Right lobe of liver (tissue), 6 donors: ENCODE measurements around the gene SLC10A7. TPM values are rescaled to one million over a fixed set of nuclear protein-coding genes. Genes with fewer than 3 reads are reported as not detected.

Experiments used
- ATAC-seq, 4 donors: fragments of 200-7000 bp; cut with Tn5 transposase; one replicate each; pipeline ENCODE4 v1.9.1; 2020; ENCODE audit warnings: mild to moderate bottlenecking in 4 of 4, moderate library complexity in 4 of 4
- DNase-seq, 3 donors: peaks; one replicate each; pipeline ENCODE4 v3.0.0-alpha.2; 2020
- H3K27ac ChIP-seq, 3 donors: fragments of 200-600 bp; one replicate each; pipeline ENCODE4 v1.8.0; 2022
- H3K27me3 ChIP-seq, 2 donors: fragments of 200-600 bp; one replicate each; pipeline ENCODE4 v1.8.0; 2022
- H3K36me3 ChIP-seq, 4 donors: fragments of 200-600 bp; sonication (generic) in 1 of 4; one replicate each; pipeline versions ENCODE4 v1.5.1 to v1.8.0; 2017 to 2022; ENCODE audit warnings: control low read depth in 1 of 4
- H3K4me1 ChIP-seq, 4 donors: fragments of 200-600 bp; sonication (generic) in 1 of 4; one replicate each; pipeline versions ENCODE4 v1.5.1 to v1.8.0; 2017 to 2022; ENCODE audit warnings: control low read depth in 1 of 4
- H3K4me3 ChIP-seq, 3 donors: fragments of 200-600 bp; one replicate each; pipeline ENCODE4 v1.8.0; 2022
- H3K9me3 ChIP-seq, 4 donors: fragments of 200-600 bp; sonication (generic) in 1 of 4; one replicate each; pipeline versions ENCODE4 v1.5.1 to v1.8.0; 2017 to 2022; ENCODE audit warnings: control low read depth in 1 of 4
- POLR2A ChIP-seq: fragments of 450-650 bp; IDR thresholded peaks from one replicate; pipeline ENCODE4 v1.6.1; 2017; ENCODE audit warnings: antibody characterized with exemption, mild to moderate bottlenecking
- WGBS: methylation state at CpG from one replicate; pipeline ENCODE4 v1.1.6; 2018; ENCODE audit warnings: low coverage, low lambda C conversion rate; ENCODE audit not compliant: insufficient coverage; ENCODE audit errors: missing lambda C conversion rate; 5-methylcytosine and 5-hydroxymethylcytosine counted together
- intact Hi-C, 2 donors: fragments of 100-400 bp; cut with DNase I; formaldehyde crosslinking; loops; one replicate each; pipeline versions ENCODE4 v1.11.2 to v1.14.1; 2022
- total RNA-seq, 6 experiments: library from RNA; depleted of rRNA in 2 of 6; stranded (reverse); fragments of >200 nt in 2 of 6; fragmentation: NEBNext Ultra II Directional in 3 of 6; extraction: Animal tissue kit (Norgen Biotek cat#: 25700) in 3 of 6; gene quantifications; one replicate each; pipeline versions ENCODE4 v1.1.0 to v1.2.4, GENCODE V29; 2016 to 2023
- TF ChIP-seq, protein P1 (sequence below), 4 donors: fragments of 200-600 bp in 3 of 4; fragments of 450-650 bp in 1 of 4; IDR thresholded peaks; one replicate each; pipeline versions ENCODE4 v1.5.1 to v1.8.0; 2016 to 2022; ENCODE audit warnings: antibody characterized with exemption in 4 of 4, mild to moderate bottlenecking in 2 of 4
- donor health status: DM: no; HTN: yes; CAD: no.
- donor health status: DM: no; HTN: no; CAD: no.
- donor health status: DM: no; HTN: no; CAD: no.
- donor health status: DM: no; HTN: yes; CAD: no.
- donor health status: DM: no; HTN: yes; CAD: no.

SLC10A7 gene
- total RNA-seq, 6 experiments from 2014 or later = 6.3 to 13.5 (median 9.5) TPM

DNA sequence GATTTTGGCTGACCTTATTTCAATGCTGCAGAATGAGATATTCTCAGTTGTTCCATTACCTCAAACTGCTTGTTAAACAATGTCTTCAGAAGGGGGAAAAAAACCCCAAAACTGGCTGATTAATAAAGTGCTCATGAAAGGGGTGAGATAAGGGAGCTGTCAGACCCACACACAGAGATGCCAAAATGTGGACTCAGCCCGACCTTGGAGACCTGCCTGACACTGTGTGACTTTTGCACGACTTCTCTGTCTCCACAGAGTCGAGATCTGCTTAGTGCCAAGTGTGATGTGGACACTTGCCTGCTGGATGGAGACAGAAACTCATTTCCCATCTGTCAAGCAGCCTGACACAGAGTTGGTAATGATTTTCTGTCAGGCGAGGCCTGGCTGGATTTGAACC is 275.9 kb downstream of the SLC10A7 start:
- Histone ChIP-seq H3K36me3 (no peaks in the 10 kb centered on the region), H3K4me3 (no peak overlapping the region), H3K27ac (no peak overlapping the region), H3K27me3 (no peaks in the 10 kb centered on the region), H3K4me1 (no peaks in the 10 kb centered on the region), H3K9me3 (no peaks in the 10 kb centered on the region)
- no peak for DNase-seq
- 29% methylated on average over 2 of the region's 4 CpGs for whole genome bisulfite sequencing
- ATAC-seq = no peak
- intact Hi-C loops = no loop called here
- TF ChIP-seq POLR2A = no peak
- TF ChIP-seq, protein P1, sequence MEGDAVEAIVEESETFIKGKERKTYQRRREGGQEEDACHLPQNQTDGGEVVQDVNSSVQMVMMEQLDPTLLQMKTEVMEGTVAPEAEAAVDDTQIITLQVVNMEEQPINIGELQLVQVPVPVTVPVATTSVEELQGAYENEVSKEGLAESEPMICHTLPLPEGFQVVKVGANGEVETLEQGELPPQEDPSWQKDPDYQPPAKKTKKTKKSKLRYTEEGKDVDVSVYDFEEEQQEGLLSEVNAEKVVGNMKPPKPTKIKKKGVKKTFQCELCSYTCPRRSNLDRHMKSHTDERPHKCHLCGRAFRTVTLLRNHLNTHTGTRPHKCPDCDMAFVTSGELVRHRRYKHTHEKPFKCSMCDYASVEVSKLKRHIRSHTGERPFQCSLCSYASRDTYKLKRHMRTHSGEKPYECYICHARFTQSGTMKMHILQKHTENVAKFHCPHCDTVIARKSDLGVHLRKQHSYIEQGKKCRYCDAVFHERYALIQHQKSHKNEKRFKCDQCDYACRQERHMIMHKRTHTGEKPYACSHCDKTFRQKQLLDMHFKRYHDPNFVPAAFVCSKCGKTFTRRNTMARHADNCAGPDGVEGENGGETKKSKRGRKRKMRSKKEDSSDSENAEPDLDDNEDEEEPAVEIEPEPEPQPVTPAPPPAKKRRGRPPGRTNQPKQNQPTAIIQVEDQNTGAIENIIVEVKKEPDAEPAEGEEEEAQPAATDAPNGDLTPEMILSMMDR (IDR thresholded peaks at IDR 0.05) = no peak

DNA sequence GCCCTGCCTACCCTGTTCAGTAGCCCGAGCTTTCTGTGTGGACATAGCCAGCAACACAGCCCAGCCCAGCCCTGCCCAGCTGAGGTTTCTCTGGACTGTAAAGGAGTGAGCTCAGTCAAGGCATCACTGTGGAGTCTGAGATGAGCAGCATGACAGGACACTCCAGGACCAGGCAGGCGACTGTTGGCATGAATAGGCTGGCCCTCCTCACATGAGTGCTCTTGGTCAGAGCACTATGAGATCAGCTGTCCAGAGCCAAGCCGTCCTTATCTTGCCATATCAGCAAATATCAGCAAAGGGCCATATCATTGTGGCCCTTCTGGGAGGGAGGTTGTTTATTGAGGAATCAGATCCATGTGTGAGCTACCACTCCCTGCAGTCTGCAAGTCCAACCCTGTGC is 276.5 kb downstream of the SLC10A7 start:
- ATAC-seq (peak in 2 of 4 donors; percentile 8 to 16), DNase-seq (no peak)
- H3K36me3 ChIP-seq = no peaks in the 10 kb centered on the region
- TF ChIP-seq, protein P1 (IDR thresholded peaks at IDR 0.05) = no peak
- TF ChIP-seq POLR2A = no peak
- 17% methylated on average over 2 of the region's 3 CpGs for WGBS
- no peaks in the 10 kb centered on the region for H3K4me1 ChIP-seq
- H3K4me3 ChIP-seq = no peak overlapping the region
- no peaks in the 10 kb centered on the region for H3K9me3 ChIP-seq
- no peaks in the 10 kb centered on the region for H3K27me3 ChIP-seq
- H3K27ac ChIP-seq = no peak overlapping the region
- intact Hi-C loops = no loop called here

DNA sequence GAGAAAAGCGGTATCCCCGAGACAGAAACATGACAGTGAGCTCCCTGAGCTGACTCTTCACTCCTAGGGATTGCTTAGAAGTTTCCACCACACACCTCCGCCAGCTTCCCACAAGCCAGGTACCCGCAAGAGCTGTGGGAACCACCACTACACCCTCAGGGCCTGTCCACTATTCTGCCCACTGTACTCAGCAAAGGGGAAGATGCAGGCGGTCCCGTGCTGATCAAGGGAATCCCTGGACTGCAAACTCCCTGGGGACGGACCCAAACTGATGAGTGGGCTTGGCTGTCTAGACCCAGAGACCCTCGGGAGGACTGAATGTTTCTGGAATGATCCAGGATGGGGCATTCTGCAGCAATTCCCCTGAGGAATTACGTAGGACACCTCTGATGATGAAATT is 277.2 kb downstream of the SLC10A7 start:
- ATAC-seq (no peak), DNase-seq (no peak)
- H3K27me3 ChIP-seq = no peaks in the 10 kb centered on the region
- H3K9me3 ChIP-seq = no peaks in the 10 kb centered on the region
- H3K27ac ChIP-seq = no peak overlapping the region
- H3K4me1 ChIP-seq = no peaks in the 10 kb centered on the region
- no peaks in the 10 kb centered on the region for H3K36me3 ChIP-seq
- 45% methylated on average over 2 of the region's 9 CpGs for WGBS
- no peak overlapping the region for H3K4me3 ChIP-seq
- intact Hi-C loops = no loop called here
- TF ChIP-seq, protein P1 (IDR thresholded peaks at IDR 0.05) = no peak
- no peak for TF ChIP-seq POLR2A

DNA sequence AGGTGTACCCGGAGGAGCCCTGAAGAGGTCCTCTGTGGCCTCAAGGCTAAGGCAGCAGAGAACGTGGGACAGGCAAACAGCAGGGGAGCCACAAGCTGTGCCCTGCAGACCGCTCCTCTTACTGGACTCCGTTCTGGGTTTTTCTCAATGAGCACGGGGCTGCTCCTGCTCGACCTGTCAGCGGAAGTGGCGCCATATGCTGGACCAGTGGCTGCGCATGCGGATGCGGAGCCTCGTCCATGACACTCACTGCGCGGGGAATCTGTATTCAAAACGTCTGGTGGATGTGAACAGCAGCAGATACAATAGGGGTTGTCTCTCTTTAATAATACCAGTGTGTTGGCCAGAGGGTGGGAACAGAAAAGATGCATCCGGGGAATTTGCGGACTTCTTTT is 277.9 kb downstream of the SLC10A7 start:
- TF ChIP-seq, protein P1 (IDR thresholded peaks at IDR 0.05) = no peak
- no peak for TF ChIP-seq POLR2A
- ATAC-seq (no peak), DNase-seq (no peak)
- 71% methylated on average over 14 of the region's 17 CpGs for WGBS
- H3K27me3 ChIP-seq = no peaks in the 10 kb centered on the region
- H3K27ac ChIP-seq = no peak overlapping the region
- no peaks in the 10 kb centered on the region for H3K9me3 ChIP-seq
- H3K4me3 ChIP-seq = no peak overlapping the region
- H3K36me3 ChIP-seq = no peaks in the 10 kb centered on the region
- intact Hi-C loops = no loop called here
- no peaks in the 10 kb centered on the region for H3K4me1 ChIP-seq
